GM19035 (cell line): ENCODE results near the gene SIX3.
A peak's percentile ranks its signal among the peaks of the same experiment; 100 is the strongest.

Experiments used
- ATAC-seq: cut with Tn5 transposase; IDR thresholded peaks from one replicate; pipeline ENCODE4 v1.9.1; 2021; ENCODE audit not compliant: unreplicated experiment

The SIX3 gene

GRCh38 chr2:44942304-44943030, 965 bp downstream of the SIX3 start:
- no peak for ATAC-seq

- no peak for ATAC-seq
These were observed 1.7 kb downstream of the SIX3 start for GRCh38 chr2:44943031-44943692.

GRCh38 chr2:44943693-44944101, 2.2 kb downstream of the SIX3 start:
- no peak for ATAC-seq

GRCh38 chr2:44944102-44944951, 2.8 kb downstream of the SIX3 start:
- no peak for ATAC-seq

- no peak for ATAC-seq
These were observed 3.6 kb downstream of the SIX3 start for GRCh38 chr2:44944952-44945612.

- no peak for ATAC-seq
These were observed 4.3 kb downstream of the SIX3 start for GRCh38 chr2:44945676-44946371.

GRCh38 chr2:44946372-44947027, 5.0 kb downstream of the SIX3 start:
- ATAC-seq: no peak

- no peak for ATAC-seq
These were observed 5.5 kb downstream of the SIX3 start for GRCh38 chr2:44947028-44947375.

GRCh38 chr2:44948565-44949328, 7.2 kb downstream of the SIX3 start:
- no peak for ATAC-seq

- no peak for ATAC-seq
These were observed 8.0 kb downstream of the SIX3 start for GRCh38 chr2:44949329-44950151.

- no peak for ATAC-seq
These were observed 9.1 kb downstream of the SIX3 start for GRCh38 chr2:44950646-44951045.

- no peak for ATAC-seq
These were observed 9.6 kb downstream of the SIX3 start for GRCh38 chr2:44951124-44951523.

GRCh38 chr2:44951714-44952113, 10.2 kb downstream of the SIX3 start:
- no peak for ATAC-seq

GRCh38 chr2:44952143-44952805, 10.8 kb downstream of the SIX3 start:
- peak; percentile 56 for ATAC-seq

- no peak for ATAC-seq
These were observed 11.4 kb downstream of the SIX3 start for GRCh38 chr2:44952806-44953498.

GRCh38 chr2:44953499-44953883, 12.0 kb downstream of the SIX3 start:
- no peak for ATAC-seq

- ATAC-seq: no peak
These were observed 13.0 kb downstream of the SIX3 start for GRCh38 chr2:44954447-44954888.
